Natural killer cell (primary cell): ENCODE measurements around the gene NPHP4. TPM values are rescaled to one million over a fixed set of nuclear protein-coding genes. Genes with fewer than 3 reads are reported as not detected.
A peak's percentile ranks its signal among the peaks of the same experiment; 100 is the strongest.

ENCODE experiments used
- ATAC-seq, 3 donors: fragments of 150-1000 bp in 2 of 3; fragments of 200-7000 bp in 1 of 3; cut with Tn5 transposase; 1 replicate in 1 of 3; 2 replicates in 2 of 3; pipeline ENCODE4 v1.10.0; 2021; ENCODE audit warnings: mild to moderate bottlenecking in 2 of 3, moderate library complexity in 2 of 3
- DNase-seq, 2 donors: peaks; one replicate each; pipeline versions ENCODE4 v3.0.0 to v3.0.0-alpha.2; 2013 to 2021; ENCODE audit warnings: mixed read lengths in 1 of 2
- H3K27ac ChIP-seq: one replicate; pipeline ENCODE4 v1.5.1; 2013; ENCODE audit warnings: mild to moderate bottlenecking, low read length
- H3K27me3 ChIP-seq: one replicate; pipeline ENCODE4 v1.6.1; 2013; ENCODE audit warnings: low read length; ENCODE audit not compliant: control insufficient read depth, insufficient read depth
- H3K36me3 ChIP-seq: one replicate; pipeline ENCODE4 v1.6.1; 2013; ENCODE audit warnings: low read length; ENCODE audit not compliant: control insufficient read depth, insufficient read depth
- H3K4me1 ChIP-seq: one replicate; pipeline ENCODE4 v1.6.1; 2013; ENCODE audit warnings: low read length; ENCODE audit not compliant: control insufficient read depth, insufficient read depth
- H3K4me3 ChIP-seq: one replicate; pipeline ENCODE4 v1.5.1; 2013; ENCODE audit warnings: low read length
- H3K9me3 ChIP-seq: one replicate; pipeline ENCODE4 v1.6.1; 2013; ENCODE audit warnings: low read length; ENCODE audit not compliant: control insufficient read depth, insufficient read depth
- H3K27ac Mint-ChIP-seq, 2 donors: one replicate each; pipeline ENCODE4 v1.8.0; 2022; ENCODE audit warnings: mild to moderate bottlenecking in 2 of 2, mixed read lengths in 2 of 2, moderate library complexity in 1 of 2
- H3K27me3 Mint-ChIP-seq, 2 donors: one replicate each; pipeline ENCODE4 v1.8.0; 2022; ENCODE audit warnings: low read depth in 2 of 2, mixed read lengths in 2 of 2
- H3K36me3 Mint-ChIP-seq: one replicate; pipeline ENCODE4 v1.8.0; 2022; ENCODE audit warnings: mixed read lengths
- H3K4me1 Mint-ChIP-seq, 2 donors: one replicate each; pipeline ENCODE4 v1.8.0; 2022; ENCODE audit warnings: mixed read lengths in 2 of 2
- H3K4me3 Mint-ChIP-seq: one replicate; pipeline ENCODE4 v1.8.0; 2022; ENCODE audit warnings: mild to moderate bottlenecking, moderate library complexity, mixed read lengths
- H3K9me3 Mint-ChIP-seq, 2 donors: one replicate each; pipeline ENCODE4 v1.8.0; 2022; ENCODE audit warnings: mixed read lengths in 2 of 2
- CTCF ChIP-seq: fragments of 200-600 bp; IDR thresholded peaks from one replicate; pipeline ENCODE4 v1.8.0; 2022; ENCODE audit warnings: antibody characterized with exemption
- WGBS: methylation state at CpG from one replicate; pipeline ENCODE4 v1.1.7; 2013; ENCODE audit warnings: missing lambda C conversion rate; ENCODE audit not compliant: insufficient coverage; 5-methylcytosine and 5-hydroxymethylcytosine counted together
- intact Hi-C: fragments of 100-400 bp; cut with micrococcal nuclease; formaldehyde crosslinking; loops from one replicate; pipeline ENCODE4 v1.14.2; 2022
- total RNA-seq, 4 donors: library from RNA; stranded (reverse); fragments of 120-200 nt in 1 of 4; gene quantifications; one replicate each; pipeline versions ENCODE4 v1.2.3 to v1.2.4, GENCODE V29; 2013 to 2022

The NPHP4 gene
- total RNA-seq, 3 donors from 2014 or later (not counting 1 experiment from before 2014, with no cell fraction given): 6.3 to 14.7 (median 10.1) TPM

GRCh38 chr1:5994713-5995621 lies 2.7 kb upstream of the NPHP4 start:
- peak overlapping the region; percentile 72 for H3K27ac ChIP-seq
- no peaks in the 10 kb centered on the region for H3K27me3 ChIP-seq
- H3K36me3 ChIP-seq: peaks cover 15% of the 10 kb centered on the region
- peak overlapping the region; percentile 29 for H3K4me3 ChIP-seq
- peak overlapping the region; percentile 90 to 97 for H3K27ac Mint-ChIP-seq
- peak in 1 of 2 donors; percentile 83 for DNase-seq
- no peak for TF ChIP-seq CTCF
- WGBS: 61% methylated on average over 29 of the region's 29 CpGs
- ATAC-seq: peak; percentile 9 to 41 (median 15)
- no peaks in the 10 kb centered on the region for H3K27me3 Mint-ChIP-seq
- peak overlapping the region; percentile 95 for H3K4me3 Mint-ChIP-seq
- intact Hi-C loops: loop anchor here (1.0 kb wide), 1 partner anchor 31 kb away; no protein-coding TSS in a partner anchor
- no peaks in the 10 kb centered on the region for H3K9me3 Mint-ChIP-seq
- H3K4me1 Mint-ChIP-seq: peaks cover 33 to 59% of the 10 kb centered on the region in 2 donors
- no peaks in the 10 kb centered on the region for H3K9me3 ChIP-seq
- no peaks in the 10 kb centered on the region for H3K36me3 Mint-ChIP-seq
- peaks cover 39% of the 10 kb centered on the region for H3K4me1 ChIP-seq

- Histone ChIP-seq H3K4me3 (peak overlapping the region; percentile 44), H3K27me3 (no peaks in the 10 kb centered on the region), H3K4me1 (peaks cover 39% of the 10 kb centered on the region), H3K36me3 (peaks cover 13% of the 10 kb centered on the region), H3K9me3 (no peaks in the 10 kb centered on the region), H3K27ac (peak overlapping the region; percentile 72)
- DNase-seq (peak in 1 of 2 donors; percentile 53), ATAC-seq (no peak)
- Mint-ChIP-seq H3K4me1 (peaks cover 33 to 53% of the 10 kb centered on the region in 2 donors), H3K9me3 (no peaks in the 10 kb centered on the region), H3K36me3 (no peaks in the 10 kb centered on the region), H3K27me3 (no peaks in the 10 kb centered on the region), H3K4me3 (peak overlapping the region; percentile 95), H3K27ac (peak overlapping the region; percentile 90 to 97)
- intact Hi-C loops: loop anchor here (1.0 kb wide), 1 partner anchor 32 kb away; no protein-coding TSS in a partner anchor
- 22% methylated on average over 29 of the region's 29 CpGs for WGBS
- no peak for TF ChIP-seq CTCF
These were observed 1.6 kb upstream of the NPHP4 start for GRCh38 chr1:5993556-5994491.

GRCh38 chr1:5992814-5993555 lies 760 bp upstream of the NPHP4 start:
- Histone ChIP-seq H3K27me3 (no peaks in the 10 kb centered on the region), H3K9me3 (no peaks in the 10 kb centered on the region), H3K4me3 (peak overlapping the region; percentile 44), H3K27ac (peak overlapping the region; percentile 20), H3K4me1 (peaks cover 39% of the 10 kb centered on the region), H3K36me3 (peaks cover 13% of the 10 kb centered on the region)
- Mint-ChIP-seq H3K4me3 (peak overlapping the region; percentile 95), H3K36me3 (no peaks in the 10 kb centered on the region), H3K9me3 (no peaks in the 10 kb centered on the region), H3K4me1 (peaks cover 31 to 45% of the 10 kb centered on the region in 2 donors), H3K27ac (peak overlapping the region; percentile 90 to 97), H3K27me3 (no peaks in the 10 kb centered on the region)
- DNase-seq (peak in 1 of 2 donors; percentile 44), ATAC-seq (no peak)
- no peak for TF ChIP-seq CTCF
- under 1% methylated on average over 49 of the region's 49 CpGs for WGBS
- intact Hi-C loops: no loop called here
